GM18873 (cell line): ENCODE data around the gene AP5Z1.

Experiments
- ATAC-seq: cut with Tn5 transposase; IDR thresholded peaks from one replicate; pipeline ENCODE4 v1.9.1; 2021; ENCODE audit warnings: mild to moderate bottlenecking, moderate library complexity, moderate number of reproducible peaks; ENCODE audit not compliant: unreplicated experiment, low FRiP score

Gene AP5Z1

DNA sequence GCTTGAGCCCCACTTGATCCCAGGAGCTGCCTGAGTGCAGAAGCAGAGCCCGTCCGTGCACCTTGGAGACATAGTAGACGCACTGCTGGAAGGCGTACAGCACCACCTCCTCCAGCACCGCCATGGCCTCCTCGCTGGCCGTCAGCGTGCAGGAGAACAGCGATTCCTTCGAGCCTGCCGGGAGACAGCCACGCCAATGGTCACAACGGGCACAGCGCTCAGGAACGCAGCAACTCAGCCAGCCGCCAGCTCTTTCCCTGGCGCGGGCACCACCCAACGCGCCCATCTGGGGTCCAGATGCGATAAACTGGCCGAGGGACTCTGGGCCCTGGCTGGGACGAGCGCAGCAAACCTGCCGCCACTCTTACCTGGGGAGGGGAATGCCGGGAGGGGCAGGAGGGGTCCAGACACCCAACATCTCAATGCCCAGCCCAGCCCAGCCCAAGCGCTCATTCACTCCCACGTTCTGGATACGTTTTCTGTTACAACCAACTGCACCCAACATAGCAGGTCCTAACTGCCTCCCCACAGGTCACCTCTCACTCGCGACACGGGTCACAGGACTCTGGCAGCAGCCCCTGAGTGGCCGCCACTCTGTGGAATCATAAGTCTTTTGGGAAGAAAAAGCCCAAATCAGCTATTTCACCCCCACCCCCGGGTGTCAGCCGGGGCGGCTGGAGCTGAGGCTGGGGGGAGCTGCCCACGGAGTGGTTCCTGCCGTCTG is 41.9 kb downstream of the AP5Z1 start:
- ATAC-seq: no peak

DNA sequence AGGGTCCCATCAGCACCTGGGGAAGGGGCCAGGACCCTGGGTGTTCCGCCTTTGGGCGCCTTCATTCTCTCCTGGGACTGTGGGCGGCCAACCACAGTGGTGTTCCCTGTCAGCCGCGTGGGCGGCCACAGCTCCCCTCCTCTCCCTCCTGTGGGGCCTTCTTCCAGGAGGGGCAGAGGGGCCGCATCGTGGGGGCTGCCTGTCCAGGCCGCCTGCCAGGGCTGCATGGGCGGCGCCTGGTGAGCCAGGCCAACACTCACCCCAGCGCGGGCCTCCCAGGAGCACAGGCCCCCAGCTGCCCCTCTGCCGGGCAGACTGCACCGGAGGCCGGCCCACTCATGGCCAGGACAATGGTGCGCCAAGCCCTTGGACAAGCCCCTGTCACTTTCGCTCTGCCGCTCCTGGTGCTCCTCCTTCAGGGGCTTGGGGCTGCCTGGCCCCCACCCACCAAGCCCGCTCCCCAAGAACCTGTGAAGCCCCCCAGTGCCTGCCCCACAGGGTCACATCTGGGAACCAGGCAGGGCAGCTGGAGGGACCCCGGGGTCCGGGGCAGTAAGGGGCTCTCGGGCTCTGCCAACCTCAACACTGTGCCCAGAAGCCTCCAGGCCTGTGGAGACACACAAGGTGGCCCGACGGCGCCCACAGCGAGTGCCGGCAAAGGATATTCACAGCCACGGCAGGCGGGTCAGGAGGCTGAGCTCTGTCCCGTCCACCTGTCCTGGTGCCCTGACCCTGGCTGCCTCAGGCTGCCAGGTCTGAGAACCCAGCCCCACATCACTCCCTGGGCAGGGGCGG is 42.8 kb downstream of the AP5Z1 start:
- no peak for ATAC-seq

DNA sequence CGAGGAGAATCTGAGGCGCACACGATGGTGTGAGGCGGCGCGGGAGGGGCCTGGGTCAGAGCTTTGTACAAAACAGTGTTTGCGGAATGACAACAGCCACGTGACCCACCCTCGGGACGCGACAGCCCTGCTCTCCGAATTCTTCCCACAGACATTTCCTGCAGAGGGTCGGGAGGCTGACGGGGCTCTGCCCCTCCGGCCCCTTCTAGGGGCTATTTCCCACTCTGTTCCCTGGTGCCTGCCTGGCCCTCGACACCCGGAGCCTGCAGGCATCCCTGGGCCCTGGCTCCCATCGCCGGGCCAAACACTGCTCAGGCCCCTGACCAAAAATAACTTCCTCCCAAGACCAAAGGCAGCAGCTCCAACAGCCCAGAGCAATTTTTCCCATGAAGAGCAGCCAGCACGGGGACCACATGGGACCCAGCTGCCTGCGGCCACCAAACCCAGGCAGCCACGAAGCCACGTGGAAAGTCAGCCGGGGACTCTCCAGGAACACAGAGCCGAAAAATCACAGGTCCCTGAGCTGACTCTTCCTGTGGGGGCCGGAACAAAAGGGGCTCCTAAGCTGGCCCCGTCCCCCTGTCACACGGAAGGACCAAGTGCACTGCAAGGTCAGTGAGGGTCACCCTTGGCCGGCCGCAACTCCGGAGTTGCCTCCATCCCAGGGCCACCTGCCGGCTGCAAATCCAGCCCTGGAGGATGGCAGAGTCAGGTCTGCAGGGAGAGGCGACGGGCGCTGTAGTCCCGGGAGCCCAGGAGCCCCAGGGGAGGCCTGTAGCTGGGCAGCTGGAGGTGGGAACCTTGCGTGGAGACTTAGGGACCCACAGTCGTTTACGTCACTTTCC is 44.4 kb downstream of the AP5Z1 start:
- ATAC-seq: no peak

DNA sequence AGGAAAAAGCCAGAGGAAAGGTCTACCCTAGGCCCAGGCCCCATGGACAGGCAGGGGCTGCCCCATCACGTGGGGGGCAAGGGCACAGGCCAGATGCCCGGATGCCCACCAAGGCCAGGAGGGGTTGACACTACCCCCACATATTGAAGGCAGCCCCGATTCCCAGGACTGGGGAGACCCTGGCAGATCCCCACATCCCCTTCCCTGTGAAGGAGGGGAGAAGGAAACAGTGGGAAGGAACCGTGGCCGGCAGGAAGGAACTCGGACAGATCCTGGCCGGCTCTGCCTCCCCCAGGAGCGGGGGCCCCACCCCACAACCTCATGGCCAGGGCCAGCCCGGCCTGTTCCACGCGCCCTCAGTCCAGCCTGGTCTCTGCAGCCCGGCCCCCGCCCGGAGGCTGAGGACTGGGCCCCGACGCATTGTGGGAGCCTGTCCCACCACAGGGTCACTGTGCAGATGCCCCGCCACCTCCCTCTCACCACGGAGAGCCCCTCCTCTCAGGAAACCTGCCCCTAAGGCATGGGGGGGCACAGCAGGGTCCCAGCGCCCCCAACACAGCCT is 45.1 kb downstream of the AP5Z1 start:
- no peak for ATAC-seq

DNA sequence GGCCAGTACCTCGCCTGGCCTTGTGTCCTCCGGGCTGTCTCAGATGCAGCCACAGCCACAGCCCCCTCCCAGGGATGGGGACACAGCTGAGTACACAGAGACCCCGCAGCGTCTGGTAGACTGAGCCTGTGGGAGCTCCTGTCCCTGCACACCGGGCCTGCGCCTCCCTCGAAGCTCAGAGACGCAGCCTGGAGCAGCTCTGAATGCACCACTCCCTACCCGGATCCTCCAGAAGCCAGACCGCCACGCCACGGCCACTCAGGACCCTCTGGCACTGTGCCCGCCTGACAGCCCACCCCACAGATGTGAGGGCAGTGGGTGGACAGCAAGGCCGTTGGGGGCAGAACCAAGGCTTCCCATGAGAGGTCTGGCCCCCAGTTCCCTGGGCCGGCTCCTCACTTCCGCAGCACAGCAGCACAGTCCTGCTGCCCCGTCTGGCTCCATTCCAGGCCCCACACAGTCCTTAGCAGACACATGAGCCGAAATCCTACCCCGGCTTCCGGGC is 45.6 kb downstream of the AP5Z1 start:
- no peak for ATAC-seq

DNA sequence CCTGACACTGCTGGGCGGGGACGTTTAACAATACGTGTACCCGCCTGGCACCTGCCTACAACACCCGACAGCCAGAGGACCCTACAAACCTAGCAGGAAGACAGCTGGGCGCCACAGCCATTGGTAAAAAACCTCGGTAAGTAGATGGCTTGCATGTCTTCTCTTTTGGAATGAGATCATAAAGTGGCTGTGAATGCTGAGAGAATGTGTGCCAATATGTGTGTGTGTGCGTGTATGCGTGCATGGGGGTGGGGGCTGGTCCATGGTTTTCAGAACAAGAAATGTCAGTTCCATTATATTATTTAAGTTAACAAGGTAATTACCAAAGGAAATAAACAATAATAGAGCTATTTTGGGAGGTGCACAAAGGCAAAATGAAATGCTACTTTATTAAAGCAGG is 47.3 kb downstream of the AP5Z1 start:
- ATAC-seq: no peak

DNA sequence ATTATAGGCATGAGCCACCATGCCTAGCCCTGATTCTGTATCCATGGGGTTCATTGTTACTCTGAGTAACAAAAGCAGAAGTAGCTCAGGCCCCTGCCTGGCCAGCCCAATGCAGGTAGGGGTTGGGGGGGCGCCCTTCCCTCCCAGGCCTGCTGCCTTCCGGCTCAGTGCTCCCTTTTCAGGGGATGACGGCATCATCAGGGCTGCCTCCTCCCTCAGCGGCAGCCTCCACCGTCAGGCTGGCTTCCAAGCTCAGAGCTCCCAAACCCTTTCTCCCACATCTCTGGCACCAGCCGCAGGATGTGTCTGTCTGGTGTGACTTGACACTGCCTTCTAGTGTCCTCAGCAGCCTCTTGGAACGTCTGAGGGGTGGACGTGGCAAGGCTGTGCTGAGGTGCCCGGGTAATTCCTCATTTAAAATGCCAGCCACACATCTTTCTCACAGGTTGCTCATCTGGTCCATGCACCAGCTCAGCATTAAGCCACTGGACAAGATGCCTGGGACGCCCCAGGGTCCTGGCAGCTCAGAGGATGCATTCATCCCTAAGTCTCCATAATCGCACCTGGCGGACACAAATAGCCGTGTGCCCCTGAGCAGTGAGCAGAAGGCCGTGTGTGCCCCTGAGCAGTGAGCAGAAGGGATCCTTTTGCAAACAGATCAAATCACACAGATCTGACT is 48.2 kb downstream of the AP5Z1 start:
- ATAC-seq: no peak

DNA sequence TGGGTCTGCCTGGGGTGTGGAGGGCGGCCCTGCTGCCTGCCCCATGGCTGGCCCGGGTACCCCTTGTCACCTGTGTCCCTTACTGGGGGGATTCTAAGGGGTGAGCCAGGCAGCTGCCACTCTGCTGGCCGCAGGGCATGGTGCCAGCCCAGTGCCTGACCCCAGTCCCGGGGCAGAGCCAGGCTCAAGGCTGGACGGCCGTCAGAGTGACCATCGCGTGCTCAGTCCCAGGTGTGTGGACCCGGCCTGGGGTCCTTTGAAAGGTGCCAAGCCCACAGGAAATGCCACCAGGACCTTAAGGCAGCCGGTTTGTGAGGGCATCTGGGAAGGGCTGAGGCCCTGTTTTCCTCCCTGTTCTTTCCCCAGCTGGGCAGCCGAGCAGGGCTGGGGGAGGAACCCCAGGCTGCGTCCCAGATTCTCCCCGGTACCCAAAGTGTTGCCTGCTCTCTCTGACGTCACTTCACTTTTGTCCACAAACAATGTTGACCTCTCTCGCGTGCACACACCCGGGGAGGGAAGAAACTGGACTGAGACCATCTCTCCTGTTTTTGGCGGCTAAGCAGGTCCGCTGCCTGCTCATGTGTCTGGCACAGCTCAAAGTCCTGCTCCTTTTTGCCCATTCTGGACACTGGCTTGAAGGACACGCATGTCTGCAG is 48.8 kb downstream of the AP5Z1 start:
- ATAC-seq: no peak

DNA sequence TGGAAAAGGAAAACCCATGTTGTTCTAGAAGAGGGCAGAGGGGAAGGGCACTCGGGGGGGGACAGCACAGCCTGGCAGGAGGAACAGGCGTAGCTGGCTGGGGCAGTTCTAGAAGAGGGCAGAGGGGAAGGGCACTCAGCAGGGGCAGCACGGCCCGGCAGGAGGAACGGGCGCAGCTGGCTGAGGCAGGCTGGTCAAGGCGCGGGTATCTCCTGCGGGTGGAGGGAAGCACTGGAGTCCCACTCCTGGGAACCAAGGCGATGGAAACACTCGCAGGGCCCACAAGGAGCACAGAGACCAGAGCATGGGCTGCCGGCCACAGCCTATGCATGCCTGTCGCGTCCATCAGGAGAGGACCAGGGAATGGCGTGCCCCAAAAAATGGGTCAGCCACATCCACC is 49.7 kb downstream of the AP5Z1 start:
- ATAC-seq: no peak

DNA sequence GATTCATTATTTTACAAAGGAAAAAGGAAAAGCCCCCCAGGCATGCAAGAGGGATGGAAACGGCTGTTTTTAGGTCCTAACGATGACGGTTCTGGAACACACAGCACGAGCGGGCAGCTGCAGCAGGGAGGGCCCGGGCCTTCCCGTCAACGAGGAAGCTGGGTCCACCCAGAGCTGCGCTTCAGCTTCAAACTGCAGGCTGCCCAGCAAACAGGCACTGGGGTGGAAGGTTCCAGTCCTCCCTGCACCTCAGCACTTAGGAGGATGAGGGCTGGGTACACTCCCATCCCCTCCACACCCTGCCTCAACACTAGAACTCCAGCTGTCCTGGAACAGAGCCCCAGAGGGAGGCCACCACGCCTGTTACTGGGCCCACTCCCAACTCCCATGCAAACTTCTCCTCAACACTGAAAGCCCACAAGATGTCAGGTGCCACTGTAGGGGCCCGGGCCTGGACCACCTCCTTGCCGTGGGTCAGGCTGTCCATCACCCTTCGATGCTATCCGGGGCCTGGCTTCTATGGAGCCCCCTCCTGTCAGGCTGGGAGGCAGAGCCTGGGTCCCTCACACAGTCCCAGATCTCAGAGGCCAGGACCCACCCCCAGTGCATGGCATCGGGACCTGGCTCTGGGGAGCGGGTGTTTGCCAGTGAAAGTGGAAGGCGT is 53.4 kb downstream of the AP5Z1 start:
- ATAC-seq: no peak

DNA sequence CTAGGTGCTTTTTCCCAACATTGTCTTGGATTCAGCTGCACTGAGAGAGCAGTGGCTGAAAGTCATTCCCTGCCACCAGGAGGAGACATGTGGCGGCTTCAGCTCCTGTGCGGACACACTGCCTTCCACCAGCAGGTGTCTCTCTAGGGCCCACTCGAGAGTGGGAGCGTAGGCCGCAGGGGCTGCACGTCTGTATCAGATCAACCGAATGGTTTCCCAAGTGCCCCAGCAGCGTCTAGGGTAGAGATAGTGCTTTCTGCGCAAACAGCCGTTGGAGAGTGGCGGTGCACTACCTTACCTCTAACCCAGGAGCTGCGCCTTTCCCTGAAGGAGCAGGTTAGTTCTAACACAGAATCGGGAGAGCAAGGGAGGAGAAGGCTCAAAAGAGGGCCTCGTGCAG is 54.8 kb downstream of the AP5Z1 start:
- ATAC-seq: no peak

DNA sequence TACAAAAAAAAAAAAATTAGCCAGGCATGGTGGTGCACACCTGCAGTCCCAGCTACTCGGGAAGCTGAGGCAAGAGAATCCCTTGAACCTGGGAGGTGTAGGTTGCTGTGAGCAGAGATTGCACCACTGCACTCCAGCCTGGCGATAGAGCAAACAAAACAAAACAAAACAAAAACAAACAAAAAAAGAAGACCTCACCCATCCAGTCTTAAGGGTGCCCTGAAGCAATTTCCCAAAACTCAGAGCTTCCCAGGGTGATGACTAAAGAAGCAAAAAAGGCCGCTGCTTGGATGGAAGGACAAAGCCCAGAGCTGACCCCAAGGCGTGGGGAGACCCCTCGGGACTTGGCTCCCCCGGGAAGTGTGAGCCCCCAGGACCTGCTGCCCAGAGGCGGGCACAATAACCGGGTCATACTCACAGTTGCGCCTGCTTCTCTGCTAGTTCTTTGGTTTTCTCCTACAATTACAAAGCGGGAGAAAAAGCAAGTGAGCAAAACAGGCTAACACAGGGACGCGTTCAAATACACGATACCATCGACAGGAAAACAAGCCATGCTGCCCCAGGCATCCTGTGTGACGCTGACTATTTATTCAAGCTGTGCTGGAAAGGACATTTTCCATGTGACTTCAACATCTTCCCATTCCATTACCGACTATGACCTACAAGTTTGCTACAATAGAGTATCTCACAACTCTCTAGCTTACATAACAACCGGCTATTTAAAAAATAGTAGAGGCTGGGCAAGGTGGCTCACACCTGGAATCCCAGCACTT is 56.5 kb downstream of the AP5Z1 start:
- ATAC-seq: no peak

DNA sequence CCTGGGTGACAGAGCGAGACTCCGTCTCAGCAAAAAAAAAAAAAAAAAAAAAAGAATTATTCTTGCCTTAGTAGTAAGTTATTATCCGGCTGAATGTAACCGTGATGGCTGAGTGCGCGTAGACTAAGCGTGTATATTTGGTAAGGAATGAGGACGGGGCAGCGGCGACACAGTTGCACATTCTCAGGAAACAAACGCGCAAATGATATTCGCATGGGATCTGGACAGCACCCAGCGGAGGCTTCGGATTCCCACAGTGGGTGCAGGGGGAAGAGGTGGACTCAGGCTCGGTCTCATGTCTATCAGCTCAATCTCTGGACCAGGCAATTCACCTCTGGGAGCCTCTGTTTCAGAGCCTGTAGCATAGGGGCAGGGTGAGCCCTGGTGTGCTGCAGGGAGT is 57.3 kb downstream of the AP5Z1 start:
- ATAC-seq: no peak

DNA sequence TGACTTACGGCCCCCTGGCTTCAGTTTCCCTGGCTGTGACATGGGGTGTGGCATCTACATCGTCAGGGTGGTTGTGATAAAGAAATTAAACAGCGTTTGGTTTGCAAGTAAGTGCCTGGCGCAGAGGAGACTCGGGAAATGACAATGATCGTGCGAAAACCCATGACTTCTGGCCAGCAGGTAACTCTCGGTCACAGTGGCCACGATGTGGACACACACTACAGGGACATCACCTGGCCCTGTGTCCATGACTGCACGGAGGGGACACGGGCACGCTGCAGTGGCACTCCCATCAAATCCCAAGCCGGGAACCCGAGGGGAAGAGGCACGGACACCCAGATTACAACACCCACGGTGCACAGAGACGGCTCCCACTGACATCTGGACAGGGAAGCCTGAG is 57.8 kb downstream of the AP5Z1 start:
- ATAC-seq: no peak

DNA sequence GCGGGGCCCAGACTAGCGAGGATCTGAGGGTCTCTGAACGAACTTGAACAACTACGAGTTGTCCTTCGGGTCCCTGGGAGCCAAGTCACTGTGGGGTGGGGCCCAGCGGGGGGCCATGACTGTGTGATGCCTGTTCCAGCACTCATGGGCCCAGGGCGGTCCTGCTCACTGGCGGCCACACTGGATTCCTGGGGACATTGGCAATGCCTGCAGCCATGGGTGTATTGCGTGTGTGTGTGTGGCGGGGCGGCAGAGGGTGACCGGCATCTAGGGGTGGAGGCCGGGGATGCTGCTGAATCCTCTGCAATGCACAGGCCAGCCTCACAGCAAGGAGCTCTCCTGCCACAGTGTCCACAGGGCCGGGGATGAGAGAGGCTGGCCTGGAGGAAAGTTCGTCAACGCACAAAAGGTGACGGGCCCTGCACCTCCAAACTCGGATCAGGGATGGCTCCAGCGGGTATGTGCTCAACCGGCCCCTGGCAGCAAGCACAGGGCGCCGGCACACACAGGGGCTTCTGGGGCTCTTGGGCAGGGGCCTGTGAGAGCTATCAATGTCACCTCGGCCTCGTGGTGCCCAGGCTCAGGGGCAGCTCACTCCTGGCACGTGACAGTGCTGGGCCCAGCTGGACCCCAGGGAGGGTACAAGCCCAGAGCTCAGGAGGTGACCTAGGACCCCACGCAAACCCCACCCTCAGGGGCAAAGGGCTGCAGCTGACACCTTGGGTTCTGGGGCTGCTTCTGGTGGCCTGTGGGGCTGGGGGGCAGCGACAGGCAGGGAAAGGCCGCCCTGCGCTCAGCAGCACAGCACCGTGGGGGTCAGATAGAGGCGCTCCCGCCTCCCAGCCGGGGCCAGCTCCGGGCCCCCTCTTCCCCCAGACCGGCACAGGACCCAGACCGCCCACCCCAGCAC is 58.5 kb downstream of the AP5Z1 start:
- no peak for ATAC-seq

DNA sequence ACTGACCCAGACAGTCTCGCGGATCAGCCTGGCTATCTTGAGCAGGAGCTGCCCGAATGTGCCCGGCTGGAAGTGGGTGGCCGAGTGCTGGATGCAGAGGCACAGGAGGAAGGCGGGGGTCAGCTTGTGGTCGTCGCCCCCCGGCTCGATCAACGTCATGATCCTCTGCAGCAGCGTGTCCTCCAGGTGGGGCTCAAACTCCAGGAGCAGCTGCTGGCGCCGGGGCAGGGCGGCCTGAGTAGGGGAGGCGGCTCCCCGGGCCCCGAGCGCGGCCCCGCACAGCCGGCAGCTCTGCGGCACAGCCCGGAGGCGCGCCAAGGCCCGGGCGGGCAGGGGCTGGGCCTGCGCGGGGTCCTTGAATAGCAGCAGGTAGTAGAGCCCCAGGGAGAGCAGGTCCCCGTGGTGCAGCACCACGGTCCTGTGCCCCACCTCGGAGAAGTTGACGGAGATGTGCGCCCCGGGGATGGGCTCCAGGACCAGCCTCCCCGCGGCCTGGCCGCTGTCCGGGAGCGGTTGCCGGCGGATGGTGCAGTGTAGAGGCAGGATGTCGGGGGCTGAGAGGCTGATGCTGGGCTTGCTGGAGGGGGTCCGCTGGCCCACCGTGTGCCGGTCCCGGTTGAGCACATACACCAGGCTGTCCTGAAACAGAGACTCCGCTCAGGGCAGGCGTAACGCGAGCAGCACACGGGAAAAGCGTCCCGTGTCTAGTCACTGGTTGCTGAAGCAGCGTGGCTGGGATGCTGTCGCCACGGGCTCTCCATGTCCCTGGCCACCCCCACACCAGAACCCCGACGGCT is 59.4 kb downstream of the AP5Z1 start:
- no peak for ATAC-seq
